IPS DF 6.9 (cell line): ENCODE data around the gene LRRFIP1.

Experiments used
- DNase-seq: peaks from one replicate; pipeline ENCODE4 v3.0.0-alpha.2; 2013; ENCODE audit warnings: low read depth, low spot score
- H3K27ac ChIP-seq: one replicate; pipeline ENCODE4 v1.5.1; 2013; ENCODE audit warnings: low read length, control low read depth
- H3K27me3 ChIP-seq: 2 replicates; pipeline ENCODE4 v1.6.1; 2013; ENCODE audit warnings: mild to moderate bottlenecking, low read length; ENCODE audit not compliant: control insufficient read depth, insufficient read depth
- H3K36me3 ChIP-seq: 2 replicates; pipeline ENCODE4 v1.6.1; 2013; ENCODE audit warnings: low read length; ENCODE audit not compliant: control insufficient read depth, insufficient read depth
- H3K4me1 ChIP-seq: 2 replicates; pipeline ENCODE4 v1.6.1; 2013; ENCODE audit warnings: low read length; ENCODE audit not compliant: control insufficient read depth, insufficient read depth
- H3K4me3 ChIP-seq: 2 replicates; pipeline ENCODE4 v1.5.1; 2013; ENCODE audit warnings: mild to moderate bottlenecking, low read length
- H3K9me3 ChIP-seq: 2 replicates; pipeline ENCODE4 v1.6.1; 2013; ENCODE audit warnings: low read length, inconsistent platforms; ENCODE audit not compliant: control insufficient read depth, insufficient read depth
- WGBS: extraction: QIAGEN DNeasy Blood & Tissue Kit; methylation state at CpG from one replicate; pipeline ENCODE4 v1.1.7; 2013; ENCODE audit warnings: mixed read lengths, missing lambda C conversion rate; ENCODE audit not compliant: insufficient read length, insufficient coverage; 5-methylcytosine and 5-hydroxymethylcytosine counted together

The LRRFIP1 gene

DNA sequence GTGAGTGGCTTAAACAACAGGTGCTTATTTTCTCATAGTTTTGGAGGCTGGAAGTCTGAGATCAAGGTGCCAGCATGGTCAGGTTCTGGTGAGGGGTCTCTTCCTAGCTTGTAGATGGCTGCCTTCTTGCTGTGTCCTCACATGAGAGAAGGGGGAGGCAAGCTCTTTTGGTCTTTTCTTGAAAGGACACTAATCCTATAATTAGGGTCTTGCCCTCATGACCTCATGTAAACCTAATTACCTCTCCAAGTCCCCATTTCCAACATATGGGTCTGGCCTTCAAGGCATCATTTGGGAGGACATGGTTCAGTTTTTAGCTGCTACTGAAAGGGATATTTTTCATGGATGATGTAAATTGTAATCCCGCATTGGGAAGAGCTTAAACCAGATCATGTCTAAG is 189.1 kb downstream of the LRRFIP1 start:
- H3K4me3 ChIP-seq = no peak overlapping the region
- no peak overlapping the region for H3K27ac ChIP-seq
- H3K9me3 ChIP-seq = no peaks in the 10 kb centered on the region
- no peaks in the 10 kb centered on the region for H3K4me1 ChIP-seq
- no CpG with 5 or more reads among the region's 1 CpG for WGBS
- DNase-seq = no peak
- H3K27me3 ChIP-seq = no peaks in the 10 kb centered on the region
- no peaks in the 10 kb centered on the region for H3K36me3 ChIP-seq

- Histone ChIP-seq H3K27me3 (no peaks in the 10 kb centered on the region), H3K4me1 (no peaks in the 10 kb centered on the region), H3K4me3 (no peak overlapping the region), H3K9me3 (no peaks in the 10 kb centered on the region), H3K27ac (no peak overlapping the region), H3K36me3 (no peaks in the 10 kb centered on the region)
- no CpG with 5 or more reads among the region's 5 CpGs for WGBS
- no peak for DNase-seq
Measured at GRCh38 chr2:237818066-237818473, 190.7 kb downstream of the LRRFIP1 start.

DNA sequence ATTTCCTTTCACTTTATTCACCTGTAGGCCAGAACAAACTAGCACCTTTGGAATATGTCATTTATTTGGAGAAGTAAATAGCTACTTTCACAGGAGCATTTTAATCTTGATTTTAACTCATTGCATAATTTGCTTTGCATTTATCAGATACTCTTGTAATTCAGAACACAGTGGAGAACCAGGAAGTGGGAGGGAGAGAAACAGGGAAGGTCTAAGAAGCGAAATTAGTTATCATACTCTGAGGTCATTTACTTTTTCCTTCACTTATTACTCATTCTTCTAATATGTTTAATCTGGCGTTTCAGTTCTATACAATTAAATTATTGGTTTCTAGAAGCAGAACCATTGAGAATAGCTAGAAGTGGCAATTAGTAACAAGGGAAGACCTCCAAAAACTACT is 191.8 kb downstream of the LRRFIP1 start:
- Histone ChIP-seq H3K4me3 (no peak overlapping the region), H3K36me3 (no peaks in the 10 kb centered on the region), H3K27ac (no peak overlapping the region), H3K9me3 (no peaks in the 10 kb centered on the region), H3K4me1 (no peaks in the 10 kb centered on the region), H3K27me3 (no peaks in the 10 kb centered on the region)
- no peak for DNase-seq
- WGBS = no CpG with 5 or more reads among the region's 2 CpGs

- no peaks in the 10 kb centered on the region for H3K9me3 ChIP-seq
- no peak overlapping the region for H3K4me3 ChIP-seq
- no CpG with 5 or more reads among the region's 2 CpGs for WGBS
- no peak for DNase-seq
- no peak overlapping the region for H3K27ac ChIP-seq
- H3K27me3 ChIP-seq = no peaks in the 10 kb centered on the region
- H3K4me1 ChIP-seq = no peaks in the 10 kb centered on the region
- no peaks in the 10 kb centered on the region for H3K36me3 ChIP-seq
Measured at GRCh38 chr2:237820421-237820820, 193.0 kb downstream of the LRRFIP1 start.

- Histone ChIP-seq H3K4me3 (no peak overlapping the region), H3K36me3 (no peaks in the 10 kb centered on the region), H3K27ac (no peak overlapping the region), H3K4me1 (no peaks in the 10 kb centered on the region), H3K27me3 (no peaks in the 10 kb centered on the region), H3K9me3 (no peaks in the 10 kb centered on the region)
- no CpG with 5 or more reads among the region's 2 CpGs for WGBS
- DNase-seq = no peak
Measured at GRCh38 chr2:237823544-237823943, 196.2 kb downstream of the LRRFIP1 start.

DNA sequence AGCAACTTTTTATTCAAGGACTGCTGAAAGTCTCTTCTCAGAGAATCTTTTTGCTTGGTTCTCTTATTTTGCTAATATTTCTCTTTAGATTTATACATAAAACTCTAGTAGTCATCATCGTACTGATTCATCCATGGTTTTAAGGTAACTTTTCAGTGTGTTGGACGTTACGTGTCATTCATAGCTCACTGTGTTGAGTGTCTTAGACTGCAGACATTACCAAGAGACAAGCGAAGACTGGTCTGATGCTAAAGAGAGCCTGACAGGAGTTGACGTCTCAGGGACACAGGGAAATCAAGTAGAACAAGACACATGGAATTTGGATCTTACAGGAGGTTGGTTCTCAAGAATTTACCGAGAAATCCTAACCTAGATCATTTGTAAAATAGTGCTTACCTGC is 196.7 kb downstream of the LRRFIP1 start:
- Histone ChIP-seq H3K36me3 (no peaks in the 10 kb centered on the region), H3K27ac (no peak overlapping the region), H3K4me3 (no peak overlapping the region), H3K9me3 (no peaks in the 10 kb centered on the region), H3K4me1 (no peaks in the 10 kb centered on the region), H3K27me3 (no peaks in the 10 kb centered on the region)
- WGBS = no CpG with 5 or more reads among the region's 6 CpGs
- DNase-seq = no peak

GRCh38 chr2:237827421-237827987 is 200.1 kb downstream of the LRRFIP1 start:
- no peak overlapping the region for H3K4me3 ChIP-seq
- no peaks in the 10 kb centered on the region for H3K36me3 ChIP-seq

More at GRCh38 chr2:237827421-237827987, 200.1 kb downstream of the LRRFIP1 start:
- H3K27me3 ChIP-seq = no peaks in the 10 kb centered on the region
- no CpG with 5 or more reads among the region's 3 CpGs for WGBS
- DNase-seq = no peak
- H3K27ac ChIP-seq = no peak overlapping the region
- H3K9me3 ChIP-seq = no peaks in the 10 kb centered on the region
- H3K4me1 ChIP-seq = no peaks in the 10 kb centered on the region
